Activated naive CD8-positive, alpha-beta T cell treated with anti-CD3 and anti-CD28 coated beads, Interleukin-2, amount 50 U/mL, for 24 hours (primary cell): Measurements from ENCODE around the gene CES1.
A peak's percentile ranks its signal among the peaks of the same experiment; 100 is the strongest.
"Not testable (repeated sequence)": the region's sequence is repeated elsewhere in the genome, so short reads cannot be mapped to it uniquely, and the experiment has no call there.

Experiments used
- ATAC-seq: fragments of 150-1000 bp; cut with Tn5 transposase; one replicate; pipeline ENCODE4 v1.10.0; 2021
- DNase-seq: peaks from one replicate; pipeline ENCODE4 v3.0.0; 2021
- H3K27ac Mint-ChIP-seq: one replicate; pipeline ENCODE4 v1.8.0; 2021; ENCODE audit warnings: mild to moderate bottlenecking, mixed read lengths
- H3K27me3 Mint-ChIP-seq: one replicate; pipeline ENCODE4 v1.8.0; 2021; ENCODE audit warnings: mixed read lengths
- H3K36me3 Mint-ChIP-seq: one replicate; pipeline ENCODE4 v1.8.0; 2021; ENCODE audit warnings: low read depth, mixed read lengths
- H3K4me1 Mint-ChIP-seq: one replicate; pipeline ENCODE4 v1.8.0; 2021; ENCODE audit warnings: mixed read lengths
- H3K4me3 Mint-ChIP-seq: one replicate; pipeline ENCODE4 v1.8.0; 2021; ENCODE audit warnings: mild to moderate bottlenecking, moderate library complexity, mixed read lengths
- H3K9me3 Mint-ChIP-seq: one replicate; pipeline ENCODE4 v1.8.0; 2021; ENCODE audit warnings: mixed read lengths

The CES1 gene

DNA sequence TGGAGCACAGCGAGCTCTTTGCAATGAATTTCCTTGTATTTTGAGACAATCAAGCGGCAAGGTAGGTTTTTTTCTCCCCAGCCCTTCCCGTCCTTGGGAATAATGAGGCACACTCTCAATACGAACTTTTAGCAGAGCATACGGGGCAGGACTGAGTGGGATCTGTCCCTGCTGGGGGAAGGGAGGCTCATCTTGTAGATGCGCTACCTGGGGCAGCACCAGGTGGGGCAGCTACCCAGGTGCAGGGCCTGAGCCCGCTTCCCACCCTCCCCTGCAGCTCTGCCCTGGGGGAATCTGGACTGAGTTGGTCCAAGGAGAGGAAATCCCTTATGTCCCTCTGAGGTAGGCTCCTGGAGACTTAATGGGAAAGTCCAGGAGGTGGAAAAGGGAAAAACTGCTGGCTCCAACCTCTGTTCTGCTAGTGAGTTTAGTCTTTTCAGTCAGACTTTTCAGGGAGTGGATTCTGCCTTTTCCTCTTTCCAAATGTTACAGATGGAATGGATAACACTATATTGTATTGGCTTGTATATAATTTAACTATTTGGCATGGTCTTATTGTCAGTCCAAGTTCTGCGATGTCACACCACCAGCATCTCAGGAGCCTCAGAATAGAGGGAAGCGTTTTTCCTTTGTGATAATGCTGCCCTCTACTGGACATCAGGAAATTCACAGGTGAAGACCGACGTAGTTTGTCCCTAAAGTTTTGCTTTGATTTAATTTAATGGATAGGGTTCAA, 9.6 kb upstream of the CES1 start:
- H3K27me3 Mint-ChIP-seq = peaks cover 18% of the 10 kb centered on the region
- no peak overlapping the region for H3K27ac Mint-ChIP-seq
- DNase-seq = peak; percentile 7
- no peaks in the 10 kb centered on the region for H3K36me3 Mint-ChIP-seq
- H3K9me3 Mint-ChIP-seq = no peaks in the 10 kb centered on the region
- no peak overlapping the region for H3K4me3 Mint-ChIP-seq
- ATAC-seq = peak; percentile 43
- no peaks in the 10 kb centered on the region for H3K4me1 Mint-ChIP-seq

GRCh38 chr16:55839115-55839514, 6.2 kb upstream of the CES1 start:
- H3K4me1 Mint-ChIP-seq = no peaks in the 10 kb centered on the region
- H3K4me3 Mint-ChIP-seq = no peak overlapping the region
- H3K9me3 Mint-ChIP-seq = no peaks in the 10 kb centered on the region
- no peak for ATAC-seq
- DNase-seq = no peak
- no peak overlapping the region for H3K27ac Mint-ChIP-seq
- no peaks in the 10 kb centered on the region for H3K36me3 Mint-ChIP-seq
- H3K27me3 Mint-ChIP-seq = peaks cover 6% of the 10 kb centered on the region

DNA sequence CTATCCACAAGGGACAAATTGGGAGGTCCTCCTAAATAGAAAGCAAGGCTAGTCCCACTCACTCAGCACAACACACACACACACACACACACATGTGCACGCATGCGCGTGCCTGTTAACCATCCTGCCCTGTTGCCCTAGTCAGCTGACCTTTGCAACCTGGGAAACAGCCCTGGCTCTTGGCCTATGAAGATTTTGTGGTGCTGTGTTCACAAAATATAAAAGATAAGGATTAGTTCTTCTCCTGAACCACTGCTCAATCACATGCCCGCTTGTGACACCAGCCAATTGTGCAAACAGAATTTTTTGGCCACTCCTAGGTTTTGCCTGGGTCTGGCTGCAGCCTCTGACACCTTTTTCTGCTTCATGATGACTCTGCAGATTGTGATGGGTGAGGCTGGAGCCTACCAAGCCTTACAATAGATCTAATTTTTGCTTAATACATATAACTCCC, 3.3 kb upstream of the CES1 start:
- no peak overlapping the region for H3K27ac Mint-ChIP-seq
- no peaks in the 10 kb centered on the region for H3K4me1 Mint-ChIP-seq
- H3K9me3 Mint-ChIP-seq = no peaks in the 10 kb centered on the region
- no peaks in the 10 kb centered on the region for H3K36me3 Mint-ChIP-seq
- H3K4me3 Mint-ChIP-seq = no peak overlapping the region
- no peak for ATAC-seq
- no peak for DNase-seq
- peaks cover 2% of the 10 kb centered on the region for H3K27me3 Mint-ChIP-seq

DNA sequence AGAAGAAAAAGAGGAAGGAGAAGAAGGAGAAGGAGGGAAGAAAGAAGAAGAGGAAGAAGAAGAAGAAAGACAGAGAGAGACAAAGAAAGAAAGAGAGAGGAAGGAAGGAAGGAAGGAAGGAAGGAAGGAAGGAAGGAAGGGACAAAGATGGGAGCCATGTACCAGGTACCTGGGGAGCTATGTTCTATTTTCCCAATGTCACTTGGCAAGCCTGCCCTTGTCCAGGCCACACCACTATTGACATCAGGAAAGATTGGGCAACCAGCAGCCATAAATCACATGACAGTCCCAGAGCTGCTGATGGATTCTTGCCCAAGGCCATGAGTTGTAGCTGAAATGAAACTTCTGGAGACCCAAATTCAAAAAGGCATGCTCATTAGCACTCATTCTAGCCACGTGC, 2.7 kb upstream of the CES1 start:
- DNase-seq (no peak), ATAC-seq (no peak)
- Mint-ChIP-seq H3K9me3 (no peaks in the 10 kb centered on the region), H3K27ac (no peak overlapping the region), H3K36me3 (no peaks in the 10 kb centered on the region), H3K27me3 (peaks cover 2% of the 10 kb centered on the region), H3K4me3 (no peak overlapping the region), H3K4me1 (no peaks in the 10 kb centered on the region)

DNA sequence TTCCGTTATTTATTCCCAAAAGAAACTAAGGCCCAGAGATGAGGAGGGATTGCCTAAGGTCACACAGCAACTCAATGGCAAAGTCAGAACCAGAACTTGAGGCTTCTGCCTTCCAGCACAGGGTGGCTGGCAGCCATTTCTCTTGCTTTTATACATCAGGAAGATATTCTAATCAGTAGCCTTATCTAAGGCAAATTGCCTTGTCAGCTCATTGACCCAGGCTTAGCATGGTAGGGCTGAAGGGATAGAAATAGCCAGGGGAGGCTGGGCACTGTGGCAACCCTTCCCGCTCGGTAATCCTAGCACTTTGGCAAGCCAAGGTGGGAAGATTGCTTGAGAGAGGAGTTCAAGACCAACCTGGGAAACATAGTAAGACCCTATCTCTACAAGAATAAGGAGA, 2.3 kb upstream of the CES1 start:
- not testable (repeated sequence) for ATAC-seq, H3K36me3 Mint-ChIP-seq, H3K4me1 Mint-ChIP-seq, H3K9me3 Mint-ChIP-seq, H3K27ac Mint-ChIP-seq, DNase-seq, H3K4me3 Mint-ChIP-seq, H3K27me3 Mint-ChIP-seq

GRCh38 chr16:55834049-55834448, 1.2 kb upstream of the CES1 start:
- Mint-ChIP-seq H3K9me3 (no peaks in the 10 kb centered on the region), H3K4me3 (no peak overlapping the region), H3K36me3 (no peaks in the 10 kb centered on the region), H3K27me3 (peaks cover 5% of the 10 kb centered on the region), H3K27ac (no peak overlapping the region), H3K4me1 (no peaks in the 10 kb centered on the region)
- DNase-seq = no peak
- no peak for ATAC-seq

GRCh38 chr16:55832425-55832772, 497 bp downstream of the CES1 start:
- no peaks in the 10 kb centered on the region for H3K4me1 Mint-ChIP-seq
- H3K4me3 Mint-ChIP-seq = no peak overlapping the region
- DNase-seq = no peak
- no peak for ATAC-seq
- H3K9me3 Mint-ChIP-seq = no peaks in the 10 kb centered on the region
- peaks cover 5% of the 10 kb centered on the region for H3K27me3 Mint-ChIP-seq
- H3K27ac Mint-ChIP-seq = no peak overlapping the region
- H3K36me3 Mint-ChIP-seq = no peaks in the 10 kb centered on the region

DNA sequence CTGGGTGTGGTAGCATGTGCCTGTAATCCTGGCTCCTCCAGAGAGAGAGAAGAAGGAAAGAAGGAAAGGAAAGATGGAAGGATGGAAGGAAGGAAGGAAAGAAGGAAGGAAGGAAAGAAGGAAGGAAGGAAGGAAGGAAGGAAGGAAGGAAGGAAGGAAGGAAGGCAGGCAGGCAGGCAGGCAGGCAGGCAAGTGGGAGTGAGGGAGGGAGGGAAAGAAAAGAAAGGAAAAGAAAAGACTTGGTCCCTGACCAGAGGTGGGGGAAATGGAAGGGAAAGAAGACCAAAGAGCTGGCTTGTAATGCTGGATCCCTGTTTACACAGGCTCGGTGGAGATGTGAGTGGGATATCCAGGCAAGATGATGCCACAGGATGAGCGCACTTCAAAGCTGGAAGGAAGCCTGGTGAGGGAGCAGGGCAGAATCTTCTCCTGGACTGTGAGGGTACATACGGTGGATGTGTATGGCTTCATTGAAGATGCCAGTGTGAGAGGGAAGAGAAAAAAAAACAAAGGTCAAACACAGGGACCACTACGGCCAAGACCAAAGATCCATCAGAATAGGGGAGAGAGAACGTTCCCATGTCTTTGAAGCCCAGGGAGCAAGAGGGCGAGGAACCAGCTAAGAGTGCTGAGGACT, 2.1 kb downstream of the CES1 start:
- DNase-seq (no peak), ATAC-seq (no peak)
- Mint-ChIP-seq H3K4me3 (no peak overlapping the region), H3K9me3 (no peaks in the 10 kb centered on the region), H3K4me1 (no peaks in the 10 kb centered on the region), H3K36me3 (no peaks in the 10 kb centered on the region), H3K27me3 (peaks cover 5% of the 10 kb centered on the region), H3K27ac (no peak overlapping the region)

DNA sequence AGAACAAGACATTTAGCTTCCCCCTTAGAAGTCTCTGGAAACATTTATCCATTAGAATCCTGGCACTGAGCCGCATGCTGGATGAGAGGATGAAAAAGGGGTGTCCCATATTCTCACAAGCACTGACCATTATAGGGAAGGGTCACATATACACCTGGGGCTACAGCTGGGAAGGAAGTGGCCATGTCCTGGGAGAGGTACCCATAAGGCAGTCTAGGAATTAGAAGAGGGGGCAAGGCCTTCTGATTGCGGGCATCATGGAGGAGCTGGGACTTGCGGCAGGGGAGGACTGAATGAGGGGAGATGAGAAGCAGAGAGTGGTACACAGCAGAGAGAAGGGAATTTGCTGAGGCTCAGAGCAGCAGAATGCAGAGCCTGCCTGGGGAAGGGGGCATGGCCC, 3.7 kb downstream of the CES1 start:
- DNase-seq, H3K9me3 Mint-ChIP-seq, H3K27ac Mint-ChIP-seq, H3K36me3 Mint-ChIP-seq, ATAC-seq, H3K4me3 Mint-ChIP-seq, H3K4me1 Mint-ChIP-seq, H3K27me3 Mint-ChIP-seq: not testable (repeated sequence)

- DNase-seq = no peak
- H3K27ac Mint-ChIP-seq = no peak overlapping the region
- no peaks in the 10 kb centered on the region for H3K36me3 Mint-ChIP-seq
- ATAC-seq = no peak
- H3K4me3 Mint-ChIP-seq = no peak overlapping the region
- no peaks in the 10 kb centered on the region for H3K4me1 Mint-ChIP-seq
- no peaks in the 10 kb centered on the region for H3K9me3 Mint-ChIP-seq
- H3K27me3 Mint-ChIP-seq = peaks cover 2% of the 10 kb centered on the region
Observed at GRCh38 chr16:55828680-55829079, 4.2 kb downstream of the CES1 start.

GRCh38 chr16:55825115-55825728, 7.7 kb downstream of the CES1 start:
- Mint-ChIP-seq H3K4me3 (no peak overlapping the region), H3K4me1 (no peaks in the 10 kb centered on the region), H3K36me3 (no peaks in the 10 kb centered on the region), H3K27ac (no peak overlapping the region), H3K27me3 (peaks cover 6% of the 10 kb centered on the region), H3K9me3 (no peaks in the 10 kb centered on the region)
- no peak for ATAC-seq
- DNase-seq = no peak

GRCh38 chr16:55824473-55825000, 8.4 kb downstream of the CES1 start:
- Mint-ChIP-seq H3K36me3 (no peaks in the 10 kb centered on the region), H3K27ac (no peak overlapping the region), H3K4me1 (no peaks in the 10 kb centered on the region), H3K4me3 (no peak overlapping the region), H3K9me3 (no peaks in the 10 kb centered on the region), H3K27me3 (peaks cover 6% of the 10 kb centered on the region)
- ATAC-seq = no peak
- DNase-seq = no peak

DNA sequence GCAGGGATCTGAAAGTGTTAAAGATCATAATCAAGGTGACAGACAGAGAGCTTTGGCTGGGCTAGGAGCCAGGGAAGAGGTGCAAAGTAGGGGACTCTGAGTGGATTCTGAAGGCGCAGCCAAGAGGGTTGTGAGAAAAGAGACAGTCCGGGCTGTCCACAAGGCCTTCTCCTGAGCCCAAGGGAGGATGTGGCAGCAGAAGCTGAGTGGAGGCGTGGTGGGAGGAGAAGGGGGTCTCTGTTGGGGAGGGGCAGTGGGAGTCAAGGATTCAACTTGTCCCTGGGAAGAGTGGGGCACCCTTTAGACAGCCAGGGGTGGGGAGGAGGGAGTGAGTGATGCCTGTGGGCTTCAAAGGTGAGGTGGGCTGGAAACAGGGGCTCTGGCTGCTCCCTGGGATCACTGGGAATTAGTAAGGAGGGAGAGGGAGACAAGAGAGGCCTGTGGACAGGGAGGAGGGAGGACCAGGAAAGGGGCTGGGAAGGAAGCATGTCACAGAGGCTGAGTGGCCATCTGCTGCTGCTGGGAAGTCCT, 10.6 kb downstream of the CES1 start:
- Mint-ChIP-seq H3K4me1 (no peaks in the 10 kb centered on the region), H3K27ac (no peak overlapping the region), H3K27me3 (peaks cover 13% of the 10 kb centered on the region), H3K9me3 (no peaks in the 10 kb centered on the region), H3K36me3 (no peaks in the 10 kb centered on the region), H3K4me3 (no peak overlapping the region)
- DNase-seq (no peak), ATAC-seq (no peak)

DNA sequence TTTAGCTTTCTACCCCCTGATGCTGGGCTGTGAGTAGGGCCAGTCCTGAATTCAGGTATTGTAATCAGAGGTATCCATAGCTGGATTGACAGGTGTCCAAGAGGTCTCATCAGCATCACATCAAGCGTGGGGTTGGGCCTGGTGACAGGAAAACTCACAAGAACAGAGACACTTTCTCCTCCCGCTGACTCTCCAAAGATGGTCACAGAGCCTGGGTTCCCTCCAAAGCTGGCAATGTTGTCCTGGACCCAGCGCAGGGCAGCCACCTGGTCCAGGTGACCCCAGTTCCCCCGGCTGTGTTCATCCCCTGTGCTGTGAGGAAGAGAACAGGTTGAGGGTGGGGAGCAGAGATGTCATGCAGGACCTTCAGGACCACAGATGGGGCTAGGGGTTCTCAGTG, 11.7 kb downstream of the CES1 start:
- Mint-ChIP-seq H3K4me3 (no peak overlapping the region), H3K27me3 (peaks cover 16% of the 10 kb centered on the region), H3K36me3 (no peaks in the 10 kb centered on the region), H3K27ac (no peak overlapping the region), H3K4me1 (no peaks in the 10 kb centered on the region), H3K9me3 (no peaks in the 10 kb centered on the region)
- no peak for DNase-seq
- no peak for ATAC-seq

DNA sequence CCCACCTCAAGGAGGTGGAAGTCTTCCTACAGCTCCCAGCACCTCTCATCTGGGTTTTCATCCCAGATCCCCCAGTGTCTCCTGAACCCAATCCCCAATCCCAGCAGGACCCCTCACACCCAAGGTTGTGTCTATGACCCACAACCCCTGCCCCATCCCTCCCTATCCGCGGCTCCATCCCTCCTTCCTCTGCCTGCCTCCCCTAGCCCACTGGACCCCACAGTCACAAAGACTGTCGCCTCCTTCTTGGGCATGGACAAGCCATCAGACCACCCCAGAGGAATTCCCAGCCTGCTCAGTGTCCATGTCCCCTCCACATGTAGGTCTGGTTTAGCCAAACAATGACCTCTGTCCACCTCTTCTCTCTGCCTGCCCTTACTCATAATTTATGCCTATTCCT, 12.3 kb downstream of the CES1 start:
- H3K36me3 Mint-ChIP-seq = no peaks in the 10 kb centered on the region
- H3K9me3 Mint-ChIP-seq = no peaks in the 10 kb centered on the region
- ATAC-seq (no peak), DNase-seq (no peak)
- no peak overlapping the region for H3K4me3 Mint-ChIP-seq
- H3K4me1 Mint-ChIP-seq = no peaks in the 10 kb centered on the region
- peaks cover 22% of the 10 kb centered on the region for H3K27me3 Mint-ChIP-seq
- no peak overlapping the region for H3K27ac Mint-ChIP-seq
